AG04450 (cell line): Measurements from ENCODE around the gene AVPI1. TPM values are rescaled to one million over a fixed set of nuclear protein-coding genes. Genes with fewer than 3 reads are reported as not detected.

Experiments
- CTCF ChIA-PET: fragments of 300-600, 350-600 bp; formaldehyde crosslinking; extraction: SDS; loops from one replicate; lab custom pipeline; 2022; ENCODE audit warnings: antibody characterized with exemption, inconsistent platforms; lab: Charles Lee
- POLR2A ChIA-PET: fragments of 350-600 bp; formaldehyde crosslinking; extraction: SDS; loops from one replicate; lab custom pipeline; 2021; ENCODE audit warnings: antibody characterized with exemption, inconsistent platforms; lab: Yijun Ruan, JAX
- DNase-seq: peaks from one replicate; pipeline ENCODE4 v3.0.0-alpha.2; 2011; ENCODE audit warnings: low read depth, low spot score
- H3K27ac ChIP-seq: one replicate; pipeline ENCODE4 v1.5.1; 2012; ENCODE audit warnings: low read depth, low read length, control low read depth
- H3K27me3 ChIP-seq: one replicate; pipeline ENCODE4 v1.6.0; 2012; ENCODE audit warnings: low read length; ENCODE audit not compliant: control insufficient read depth, insufficient read depth
- H3K4me3 ChIP-seq: 2 replicates; pipeline ENCODE4 v1.5.1; 2011; ENCODE audit warnings: mild to moderate bottlenecking, low read depth, low read length, control low read depth
- H3K9me3 ChIP-seq: 2 replicates; pipeline ENCODE4 v1.5.1; 2012; ENCODE audit warnings: low read length; ENCODE audit not compliant: control insufficient read depth, insufficient read depth
- polyA plus RNA-seq: library from polyadenylated mRNA; depleted of rRNA; stranded (reverse); fragments of >200 nt; gene quantifications from 2 replicates; pipeline ENCODE4 v1.2.3, GENCODE V29; 2011
- TF ChIP-seq, protein P1 (sequence below): IDR thresholded peaks from 2 replicates; pipeline ENCODE4 v1.5.1; 2011; ENCODE audit warnings: low read depth, low read length, control low read depth, inconsistent platforms

The AVPI1 gene
- polyA plus RNA-seq, 1 experiment: 26.5 TPM

DNA sequence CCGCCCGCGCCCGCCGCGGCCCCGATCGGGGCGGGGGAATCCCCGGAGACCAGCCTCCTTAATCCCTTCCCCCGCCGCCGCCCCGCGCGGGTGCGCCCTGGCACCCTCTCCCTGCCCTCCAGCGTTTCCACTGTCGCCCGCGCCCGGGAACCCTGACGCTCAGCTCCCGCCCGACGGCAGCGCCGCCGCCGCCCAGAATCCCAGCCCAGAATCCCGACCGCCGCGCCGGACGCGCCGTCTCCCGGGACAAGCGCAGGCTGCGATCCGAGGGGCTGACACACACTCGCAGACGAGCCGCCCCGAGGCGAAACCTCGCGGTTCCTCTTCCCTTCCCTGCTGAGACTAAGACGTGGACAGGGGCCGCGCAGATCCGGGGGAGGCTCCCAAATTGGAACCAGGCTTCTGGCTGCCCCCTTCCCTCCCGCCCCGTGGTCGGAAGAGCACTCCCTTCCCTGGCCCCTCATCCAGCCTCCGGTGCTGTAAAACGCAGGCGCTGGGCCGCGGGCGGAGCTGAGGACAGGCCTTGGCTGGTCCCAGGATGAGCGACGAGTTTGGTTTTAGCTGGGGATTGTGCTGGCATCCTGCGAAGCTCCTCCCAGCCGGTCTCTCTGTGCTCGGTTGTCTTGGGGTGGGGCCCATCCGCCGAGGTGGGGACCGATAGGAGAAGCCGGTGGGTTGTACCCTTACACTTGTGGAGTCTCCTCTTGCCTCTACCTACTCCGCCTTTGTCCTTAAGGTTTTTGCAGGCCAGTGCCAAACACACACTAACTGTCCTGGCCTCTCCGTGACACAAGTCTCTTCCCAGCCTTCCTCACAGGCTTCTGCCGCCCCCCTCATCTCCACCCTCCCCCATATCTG lies 27.6 kb upstream of the AVPI1 start:
- ChIA-PET CTCF (interaction anchor here (1.8 to 14.9 kb wide), 4 partner anchors 11 to 27 kb away, joined by 4 to 316 read pairs (median 26); partner anchors contain the start of genes AVPI1 and ZFYVE27), POLR2A (interaction anchor here (0.6 to 4.1 kb wide), 13 partner anchors 9 to 73 kb away, joined by 3 to 52 read pairs (median 6); partner anchors contain the start of genes AVPI1 and ZFYVE27)
- TF ChIP-seq, protein P1, sequence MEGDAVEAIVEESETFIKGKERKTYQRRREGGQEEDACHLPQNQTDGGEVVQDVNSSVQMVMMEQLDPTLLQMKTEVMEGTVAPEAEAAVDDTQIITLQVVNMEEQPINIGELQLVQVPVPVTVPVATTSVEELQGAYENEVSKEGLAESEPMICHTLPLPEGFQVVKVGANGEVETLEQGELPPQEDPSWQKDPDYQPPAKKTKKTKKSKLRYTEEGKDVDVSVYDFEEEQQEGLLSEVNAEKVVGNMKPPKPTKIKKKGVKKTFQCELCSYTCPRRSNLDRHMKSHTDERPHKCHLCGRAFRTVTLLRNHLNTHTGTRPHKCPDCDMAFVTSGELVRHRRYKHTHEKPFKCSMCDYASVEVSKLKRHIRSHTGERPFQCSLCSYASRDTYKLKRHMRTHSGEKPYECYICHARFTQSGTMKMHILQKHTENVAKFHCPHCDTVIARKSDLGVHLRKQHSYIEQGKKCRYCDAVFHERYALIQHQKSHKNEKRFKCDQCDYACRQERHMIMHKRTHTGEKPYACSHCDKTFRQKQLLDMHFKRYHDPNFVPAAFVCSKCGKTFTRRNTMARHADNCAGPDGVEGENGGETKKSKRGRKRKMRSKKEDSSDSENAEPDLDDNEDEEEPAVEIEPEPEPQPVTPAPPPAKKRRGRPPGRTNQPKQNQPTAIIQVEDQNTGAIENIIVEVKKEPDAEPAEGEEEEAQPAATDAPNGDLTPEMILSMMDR: no peak
- DNase-seq: no peak
- no peaks in the 10 kb centered on the region for H3K27me3 ChIP-seq
- H3K27ac ChIP-seq: peak overlapping the region; percentile 75
- peak overlapping the region; percentile 94 for H3K4me3 ChIP-seq
- H3K9me3 ChIP-seq: no peaks in the 10 kb centered on the region; the same call in 1 of the 2 replicates

DNA sequence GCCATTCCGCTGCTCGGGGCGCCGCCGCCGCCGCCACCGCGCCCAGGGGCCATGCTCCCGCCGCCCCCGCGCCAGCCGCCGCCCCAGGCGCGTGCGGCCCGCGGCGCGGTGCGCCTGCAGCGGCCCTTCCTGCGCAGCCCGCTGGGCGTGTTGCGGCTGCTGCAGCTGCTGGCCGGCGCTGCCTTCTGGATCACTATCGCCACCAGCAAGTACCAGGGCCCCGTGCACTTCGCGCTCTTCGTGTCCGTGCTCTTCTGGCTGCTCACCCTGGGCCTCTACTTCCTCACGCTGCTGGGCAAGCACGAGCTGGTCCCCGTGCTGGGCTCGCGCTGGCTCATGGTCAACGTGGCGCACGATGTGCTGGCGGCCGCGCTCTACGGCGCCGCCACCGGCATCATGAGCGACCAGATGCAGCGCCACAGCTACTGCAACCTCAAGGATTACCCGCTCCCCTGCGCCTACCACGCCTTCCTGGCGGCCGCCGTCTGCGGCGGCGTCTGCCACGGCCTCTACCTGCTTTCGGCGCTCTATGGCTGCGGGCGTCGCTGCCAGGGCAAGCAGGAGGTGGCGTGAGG lies 26.9 kb upstream of the AVPI1 start:
- DNase-seq: no peak
- ChIA-PET POLR2A (interaction anchor here (0.7 to 4.1 kb wide), 13 partner anchors 10 to 72 kb away, joined by 3 to 52 read pairs (median 6); partner anchors contain the start of genes AVPI1 and ZFYVE27), CTCF (interaction anchor here (0.7 to 14.9 kb wide), 8 partner anchors 10 to 802 kb away, joined by 3 to 316 read pairs (median 6); partner anchors contain the start of genes AVPI1 and ZFYVE27)
- H3K4me3 ChIP-seq: peak overlapping the region; percentile 94
- no peaks in the 10 kb centered on the region; the same call in 1 of the 2 replicates for H3K9me3 ChIP-seq
- TF ChIP-seq, protein P1: peak; percentile 20; the same call in 1 of the 2 replicates
- no peaks in the 10 kb centered on the region for H3K27me3 ChIP-seq
- peak overlapping the region; percentile 75 for H3K27ac ChIP-seq

DNA sequence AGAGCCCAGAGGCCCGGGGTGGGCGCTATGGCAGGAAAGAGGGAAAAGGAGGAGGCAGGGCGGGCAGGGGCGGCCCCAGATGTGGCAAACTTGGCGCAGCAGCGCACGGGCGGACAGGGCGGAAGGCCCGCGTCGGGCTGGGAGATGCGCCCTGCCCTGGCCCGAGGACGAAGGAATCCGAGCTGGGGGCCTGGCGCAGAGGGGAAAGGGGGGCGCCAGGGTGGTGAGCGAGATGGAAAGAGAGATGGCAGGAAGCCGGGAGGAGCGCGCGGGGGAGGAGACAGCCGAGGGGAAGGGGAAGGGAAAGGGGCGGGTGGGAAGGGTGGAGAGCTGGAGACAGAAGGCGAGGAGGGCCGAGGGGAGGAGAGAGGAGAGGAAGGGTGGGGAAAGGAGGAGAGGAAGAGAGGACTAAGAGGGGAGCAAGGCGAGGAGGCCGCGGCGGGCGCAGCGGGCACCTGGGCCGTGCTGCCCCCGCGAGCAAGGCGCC lies 26.3 kb upstream of the AVPI1 start, which contains the start of gene MARVELD1:
TSS of gene MARVELD1 (plus strand) at position 392 of the 487 bp plus-strand sequence. CDS start 147 bp downstream, outside the sequence.
- POLR2A ChIA-PET: interaction anchor here (0.7 to 4.1 kb wide), 11 partner anchors 10 to 72 kb away, joined by 3 to 52 read pairs (median 6); partner anchors contain the start of genes AVPI1 and ZFYVE27
- peak within 1 kb of the TSS; percentile 81 for H3K27ac ChIP-seq
- no peaks in the 10 kb centered on the region for H3K27me3 ChIP-seq
- H3K4me3 ChIP-seq: peak within 1 kb of the TSS; percentile 94
- peak; percentile 53 for DNase-seq
- CTCF ChIA-PET: interaction anchor here (0.7 to 14.9 kb wide), 8 partner anchors 10 to 802 kb away, joined by 3 to 316 read pairs (median 6); partner anchors contain the start of genes AVPI1 and ZFYVE27
- no peaks in the 10 kb centered on the region; the same call in 1 of the 2 replicates for H3K9me3 ChIP-seq
- TF ChIP-seq, protein P1: no peak

DNA sequence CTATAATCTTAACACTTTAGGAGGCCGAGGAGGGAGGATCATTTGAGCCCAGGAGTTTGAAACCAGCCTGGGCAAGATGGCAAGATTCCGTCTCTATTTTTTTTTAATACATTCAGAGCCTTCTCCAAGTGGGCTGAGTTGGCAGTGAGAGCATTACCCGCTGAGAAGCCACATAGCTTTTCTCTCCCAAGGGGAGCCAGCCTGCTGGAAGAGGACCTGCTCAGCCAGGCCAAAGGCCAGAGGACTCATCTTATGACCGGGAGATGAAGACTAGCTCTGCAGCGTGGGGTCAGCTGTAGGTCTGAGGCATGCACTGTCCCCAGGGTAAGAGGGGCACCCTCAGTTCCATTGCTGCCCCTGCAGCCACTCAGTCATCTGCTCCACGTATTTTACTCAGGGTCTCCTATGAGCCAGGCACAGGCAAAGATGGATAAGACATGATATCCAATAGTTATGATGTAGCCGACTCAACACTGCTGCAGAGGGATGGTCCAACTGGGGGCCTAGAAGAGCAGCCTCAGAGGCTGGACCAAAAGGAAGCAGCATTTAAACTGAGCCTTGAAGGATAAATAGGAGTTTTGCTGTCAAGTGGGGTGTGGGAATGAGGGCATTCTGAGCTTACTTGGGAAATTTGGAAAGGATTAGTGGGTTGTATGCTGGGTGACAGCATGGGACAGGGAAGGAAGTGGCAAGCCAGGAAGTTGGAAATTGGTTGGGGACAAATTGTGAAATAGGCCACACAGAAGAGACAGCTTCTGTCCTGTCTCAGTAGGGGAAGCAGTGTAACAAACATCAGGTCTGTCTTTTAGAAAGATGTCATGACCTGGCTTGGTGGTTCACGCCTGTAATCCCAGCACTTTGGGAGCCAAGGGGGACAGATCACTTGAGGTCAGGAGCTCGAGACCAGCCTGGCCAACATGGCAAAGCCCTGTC lies 24.9 kb upstream of the AVPI1 start:
- H3K4me3 ChIP-seq: no peak overlapping the region
- ChIA-PET CTCF (interaction anchor here (0.7 to 14.9 kb wide), 7 partner anchors 10 to 35 kb away, joined by 3 to 316 read pairs (median 5); partner anchors contain the start of gene ZFYVE27), POLR2A (interaction anchor here (4.1 kb wide), 1 partner anchor 24 kb away, joined by 52 read pairs; the partner anchor contains the start of gene AVPI1)
- H3K27me3 ChIP-seq: no peaks in the 10 kb centered on the region
- no peak overlapping the region for H3K27ac ChIP-seq
- H3K9me3 ChIP-seq: no peaks in the 10 kb centered on the region; the same call in 1 of the 2 replicates
- DNase-seq: no peak
- TF ChIP-seq, protein P1: no peak
